CD4-positive, alpha-beta T cell treated with Interleukin-15 for 1 hour (primary cell): ENCODE measurements around the gene FKBP5.
"Not testable (repeated sequence)": the region's sequence is repeated elsewhere in the genome, so short reads cannot be mapped to it uniquely, and the experiment has no call there.

Source experiments
- DNase-seq: peaks from one replicate; pipeline ENCODE4 v3.0.0-alpha.2; 2020

Gene FKBP5

DNA sequence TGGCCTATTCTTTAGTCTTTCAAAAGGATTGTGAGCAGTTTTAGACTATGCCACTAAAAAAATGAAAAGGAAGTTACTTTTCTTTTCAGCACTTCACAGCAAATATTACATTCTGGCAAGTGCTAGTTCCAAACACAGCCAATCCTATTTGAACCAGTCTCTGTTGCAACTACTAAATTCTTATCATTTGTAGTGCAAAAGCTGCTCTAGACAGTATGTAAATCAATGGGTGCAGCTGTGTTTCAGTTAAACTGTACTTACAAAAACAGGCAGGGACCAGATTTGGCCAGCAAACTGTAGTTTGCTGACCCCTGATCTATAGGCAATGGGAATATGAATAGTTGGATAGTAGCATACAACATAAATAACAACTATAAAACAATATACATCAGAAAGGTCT lies 107.9 kb downstream of the FKBP5 start:
- DNase-seq, result no peak

DNA sequence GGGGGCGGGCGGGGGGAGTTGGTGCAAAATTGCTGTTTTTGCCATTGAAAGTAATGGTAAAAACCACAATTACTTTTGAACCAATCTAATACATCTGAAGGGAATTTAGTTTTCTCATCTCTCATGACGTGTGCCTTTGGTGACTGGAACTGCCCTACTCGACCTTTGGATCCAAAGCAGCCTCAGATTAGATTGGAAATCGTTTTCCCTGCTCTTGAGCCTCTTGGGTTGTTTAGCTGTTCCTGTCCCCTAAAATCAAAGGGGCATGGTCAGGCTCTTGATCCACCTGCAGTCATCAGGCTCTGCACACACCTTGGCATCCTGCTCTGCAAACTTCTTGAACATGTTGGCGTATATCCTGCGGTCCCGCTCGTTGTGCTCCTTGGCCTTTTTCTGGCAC lies 112.0 kb downstream of the FKBP5 start:
- no peak for DNase-seq

DNA sequence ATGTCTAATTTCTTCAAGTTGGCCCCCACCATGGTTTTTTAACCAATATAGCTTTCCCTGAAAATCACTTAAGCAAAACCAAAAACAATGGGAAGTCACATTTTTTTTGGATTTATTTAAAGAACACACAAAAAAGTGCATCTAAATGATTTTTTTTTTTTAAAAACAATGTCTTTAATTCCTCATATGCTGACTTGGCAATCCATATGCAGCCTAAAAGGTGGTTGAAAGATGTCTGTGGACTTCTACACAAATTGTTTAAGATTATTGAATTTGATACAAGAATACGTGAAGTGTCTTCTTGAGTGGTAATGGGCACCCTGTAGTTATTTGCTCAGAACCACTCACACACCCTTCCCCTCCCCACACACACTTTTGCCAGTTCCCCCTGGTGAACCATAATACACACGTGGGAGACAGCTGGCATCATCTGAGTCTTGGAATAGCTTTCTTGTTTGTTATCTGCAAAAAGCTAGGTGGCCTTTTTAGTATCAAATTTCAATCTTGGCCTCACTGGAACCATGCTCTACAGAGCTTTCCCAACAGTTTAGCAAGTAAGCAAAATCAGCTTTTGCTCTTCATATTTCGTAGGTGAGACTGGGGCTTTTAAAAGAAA lies 115.1 kb downstream of the FKBP5 start:
- DNase-seq, result no peak

DNA sequence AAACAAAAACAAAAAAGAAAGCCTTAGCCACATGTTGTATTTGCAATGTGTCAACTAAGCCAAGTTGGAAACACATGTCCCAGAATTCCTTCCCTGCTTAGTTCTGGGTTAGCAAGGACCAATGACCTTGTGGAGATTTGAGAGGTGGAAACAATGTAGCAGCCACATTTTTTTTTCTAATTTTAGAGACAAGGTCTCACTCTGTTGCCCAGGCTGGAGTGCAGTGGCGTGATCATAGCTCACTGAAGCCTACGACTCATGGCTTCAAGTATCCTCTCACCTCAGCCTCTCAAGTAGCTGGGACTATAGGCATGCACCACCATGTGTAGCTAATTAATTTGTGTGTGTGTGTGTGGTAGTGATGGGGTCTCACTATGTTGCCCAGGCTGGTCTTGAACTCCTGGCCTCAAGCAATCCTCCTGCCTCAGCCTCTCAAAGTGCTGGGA lies 117.8 kb downstream of the FKBP5 start:
- not testable (repeated sequence) for DNase-seq

DNA sequence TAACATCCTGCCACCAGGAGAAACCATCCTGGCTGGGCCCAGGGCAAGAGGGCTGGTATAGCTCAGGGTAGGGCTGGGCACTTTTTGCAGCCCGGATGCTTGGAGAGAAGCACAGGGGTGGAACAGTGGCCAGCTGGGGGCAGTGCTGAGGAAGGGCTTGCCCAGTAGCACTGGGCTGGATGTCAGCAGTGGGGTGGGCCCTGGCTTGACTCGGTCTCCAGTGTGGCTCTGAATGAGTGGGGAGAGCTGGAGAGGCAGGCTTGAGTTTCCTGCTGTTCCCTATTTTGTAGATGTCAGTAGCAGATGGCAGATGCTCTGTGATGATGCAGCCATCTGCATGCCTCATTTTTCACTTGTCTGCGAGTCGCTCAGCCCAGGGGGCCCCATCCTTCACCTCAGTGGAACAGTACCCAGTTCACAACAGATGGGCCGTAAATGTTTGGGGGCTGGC lies 119.7 kb downstream of the FKBP5 start:
- DNase-seq, result no peak

DNA sequence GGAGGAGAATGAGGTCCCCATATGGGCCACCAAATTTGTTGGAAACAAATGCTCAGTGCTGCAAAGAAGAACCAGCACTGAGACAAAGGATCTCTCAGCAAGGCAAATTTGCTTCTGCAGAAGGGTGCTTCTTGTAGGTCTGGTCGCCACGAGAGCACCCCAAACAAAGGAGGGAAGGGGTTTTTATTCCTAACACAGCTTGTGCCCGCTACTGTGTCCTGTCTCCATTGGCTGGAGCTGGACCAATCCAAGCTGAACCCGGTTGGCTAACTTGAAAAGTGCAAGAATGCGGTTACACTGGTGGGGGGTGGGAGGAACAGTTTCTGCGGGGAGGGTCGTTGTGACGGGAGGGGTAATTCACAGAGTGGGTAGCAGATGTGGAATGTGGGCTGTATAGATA lies 121.9 kb downstream of the FKBP5 start:
- no peak for DNase-seq

DNA sequence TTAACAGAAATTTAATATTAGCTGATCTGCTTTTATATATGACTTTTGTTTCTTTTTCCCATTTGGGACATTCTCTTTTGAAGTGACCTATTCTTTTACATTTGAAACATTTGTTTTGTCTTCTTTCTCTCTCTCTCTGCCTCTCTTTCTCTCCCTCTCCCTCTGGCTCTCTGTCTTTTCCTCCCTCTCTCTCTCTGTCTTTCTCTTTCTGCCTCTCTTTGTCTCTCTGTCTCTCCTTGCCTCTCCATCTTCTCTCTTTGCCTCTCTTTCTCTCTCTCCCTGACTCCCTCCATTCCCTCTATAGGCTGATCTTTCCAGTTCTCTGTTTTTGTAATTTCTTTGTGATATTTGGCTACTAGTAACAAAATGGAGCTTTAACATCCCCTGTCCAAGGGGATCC lies 124.0 kb downstream of the FKBP5 start:
- no peak for DNase-seq

DNA sequence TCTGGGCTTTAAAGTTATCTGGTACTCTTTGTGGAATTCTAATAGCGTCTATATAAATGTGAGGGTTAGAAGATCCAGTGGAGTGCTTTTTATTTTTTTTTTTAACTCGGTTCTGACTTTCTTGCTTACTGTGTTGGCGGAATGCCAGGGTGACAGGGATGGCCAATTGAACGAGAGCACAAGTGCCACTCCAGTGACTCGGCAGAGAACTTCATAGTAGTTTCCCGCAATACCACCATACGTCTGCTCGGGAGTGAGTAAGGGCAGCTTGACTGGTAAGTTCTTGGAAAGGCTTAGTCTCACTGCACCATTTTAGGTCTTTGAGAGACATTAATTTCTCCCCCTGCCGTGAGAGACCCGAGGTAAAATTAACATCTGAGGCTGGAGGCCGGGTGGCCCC lies 126.7 kb downstream of the FKBP5 start:
- no peak for DNase-seq

DNA sequence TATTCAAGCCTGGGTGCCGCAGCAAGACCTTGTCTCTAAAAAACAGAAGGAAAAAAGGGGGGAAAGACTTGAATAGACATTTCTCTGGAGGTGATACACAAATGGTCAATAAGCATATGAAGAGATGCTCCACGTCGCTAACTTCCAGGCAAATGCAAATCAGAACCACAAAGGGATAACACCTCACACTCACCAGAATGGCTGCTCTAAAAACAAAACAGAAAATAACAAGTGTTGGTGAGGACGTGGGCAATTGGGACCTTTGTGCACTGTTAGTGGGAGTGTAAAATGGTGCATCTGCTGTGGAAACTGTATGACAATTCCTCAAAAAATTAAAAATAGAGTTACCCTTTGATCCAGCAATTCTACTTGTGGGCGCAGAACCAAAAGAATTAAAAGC lies 127.6 kb downstream of the FKBP5 start:
- no peak for DNase-seq

DNA sequence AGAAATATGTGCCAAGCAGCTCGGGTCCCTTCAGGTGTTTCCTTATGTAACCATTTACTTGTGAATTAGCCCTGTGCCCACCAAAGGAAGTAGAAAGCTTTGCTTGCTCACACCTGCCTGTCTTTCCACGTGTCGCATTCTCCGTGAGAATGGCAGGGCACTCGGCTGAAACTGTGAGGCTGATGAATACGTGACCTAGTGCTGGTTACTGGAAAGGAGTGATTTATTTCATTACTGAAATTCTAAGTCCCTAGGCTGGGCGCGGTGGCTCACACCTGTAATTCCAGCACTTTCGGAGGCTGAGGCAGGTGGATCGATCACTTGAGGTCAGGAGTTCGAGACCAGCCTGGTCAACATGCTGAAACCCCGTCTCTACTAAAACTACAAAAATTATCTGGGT lies 130.1 kb downstream of the FKBP5 start:
- DNase-seq, result no peak

DNA sequence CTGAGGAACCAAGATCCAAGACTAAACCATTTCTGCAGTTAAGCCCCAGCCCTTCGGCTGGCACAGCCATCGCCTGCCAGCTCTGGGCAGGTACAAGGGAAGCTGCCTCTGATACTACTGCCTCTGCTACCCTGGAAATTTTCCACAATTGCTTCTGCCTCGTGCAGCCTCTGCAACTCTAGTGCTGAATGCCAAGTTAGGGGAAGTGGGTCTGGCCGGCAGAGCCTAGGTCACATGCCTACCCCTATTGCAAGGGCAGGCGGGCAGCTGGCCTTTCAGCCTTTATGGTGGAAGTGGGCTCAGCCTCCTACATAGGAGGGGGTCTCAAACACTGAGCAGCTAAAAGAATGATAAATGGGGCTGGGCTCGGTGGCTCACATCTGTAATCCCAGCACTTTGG lies 131.5 kb downstream of the FKBP5 start:
- DNase-seq, result no peak

DNA sequence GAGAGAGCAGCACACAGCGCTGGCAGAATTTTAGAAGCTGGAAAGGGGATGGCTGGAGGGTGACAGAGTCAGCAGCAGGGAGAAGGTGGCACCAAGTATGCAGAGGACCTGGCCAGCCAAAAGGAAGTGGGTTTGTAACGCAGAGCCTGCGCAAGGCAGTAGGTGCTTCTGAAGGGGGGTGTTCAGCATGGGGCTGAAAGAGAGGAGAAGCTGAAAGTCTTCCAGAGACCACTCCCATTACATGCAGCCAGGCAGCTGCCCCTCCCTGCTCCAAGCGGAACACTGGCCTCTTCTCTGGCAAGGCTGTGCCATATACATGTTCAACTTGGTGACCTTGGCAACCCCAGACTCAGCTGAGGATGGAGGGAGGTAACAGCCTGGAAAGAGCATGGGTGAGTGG lies 133.9 kb downstream of the FKBP5 start:
- no peak for DNase-seq

DNA sequence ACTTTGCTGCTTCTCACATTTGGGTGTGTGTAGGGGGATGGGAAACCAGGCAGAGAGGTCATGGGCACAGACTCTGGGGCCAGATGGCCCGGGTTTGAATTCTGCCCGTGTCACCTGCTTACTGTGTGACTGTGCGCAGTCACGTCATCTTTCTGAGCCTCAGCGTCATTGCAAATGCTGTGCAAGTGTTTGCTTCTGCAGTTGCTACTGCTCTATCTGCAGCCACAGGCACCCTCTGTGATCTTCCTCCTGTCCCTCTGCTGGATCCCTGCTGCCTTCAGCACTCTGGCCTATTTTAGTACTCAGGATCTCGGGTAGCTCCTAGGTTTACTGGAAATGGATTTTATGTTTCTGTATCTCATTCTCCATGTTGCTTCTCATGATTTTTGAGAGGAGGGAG lies 135.4 kb downstream of the FKBP5 start:
- DNase-seq, result no peak

DNA sequence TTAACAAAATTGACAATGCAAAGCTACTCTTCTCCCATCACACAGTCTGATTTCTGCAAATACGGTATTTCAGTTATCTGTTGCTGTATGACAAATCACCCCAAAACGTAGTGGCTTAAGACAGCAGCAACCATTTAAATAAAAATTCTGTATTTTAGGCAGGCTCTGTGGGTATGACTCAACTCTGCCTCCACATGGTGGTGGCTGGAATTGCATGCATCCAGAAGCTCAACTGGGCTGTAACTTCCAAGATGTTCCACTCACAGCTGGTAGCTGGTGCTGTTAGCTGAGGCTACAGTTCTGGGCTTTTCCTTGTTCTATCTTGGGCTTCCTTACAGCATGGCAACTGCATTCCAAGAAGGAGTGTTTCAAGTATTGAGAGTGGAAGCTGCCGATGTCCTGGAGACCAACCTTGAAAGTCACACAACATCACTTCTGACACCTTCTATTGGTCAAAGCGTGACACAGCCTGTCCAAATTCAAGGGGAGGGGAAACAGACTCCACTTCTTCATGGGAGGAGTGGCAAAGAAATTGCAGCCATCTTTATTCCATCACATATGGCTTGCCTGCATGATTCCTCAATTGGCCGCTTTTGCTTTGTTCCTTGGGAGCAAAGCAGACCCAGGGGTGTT lies 136.3 kb downstream of the FKBP5 start:
- peak; percentile 58 for DNase-seq

DNA sequence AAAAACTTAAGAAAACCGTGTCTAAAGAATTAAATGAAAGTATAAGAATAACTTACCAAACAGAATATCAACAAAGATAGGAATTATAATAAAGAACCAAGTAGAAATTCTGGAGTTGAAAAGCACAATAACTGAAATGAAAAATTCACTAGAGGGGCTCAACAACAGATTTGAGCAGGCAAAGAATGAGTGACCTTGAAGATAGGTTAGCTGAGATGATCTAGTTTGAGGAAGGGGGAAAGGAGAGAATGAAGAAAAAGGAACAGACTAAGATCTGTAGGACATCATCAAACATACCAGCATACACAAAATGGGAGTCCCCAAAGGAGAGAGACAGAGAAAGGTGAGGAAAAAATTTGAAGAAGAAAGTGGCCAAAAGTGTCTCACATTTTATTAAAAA lies 138.3 kb downstream of the FKBP5 start:
- DNase-seq, result no peak

DNA sequence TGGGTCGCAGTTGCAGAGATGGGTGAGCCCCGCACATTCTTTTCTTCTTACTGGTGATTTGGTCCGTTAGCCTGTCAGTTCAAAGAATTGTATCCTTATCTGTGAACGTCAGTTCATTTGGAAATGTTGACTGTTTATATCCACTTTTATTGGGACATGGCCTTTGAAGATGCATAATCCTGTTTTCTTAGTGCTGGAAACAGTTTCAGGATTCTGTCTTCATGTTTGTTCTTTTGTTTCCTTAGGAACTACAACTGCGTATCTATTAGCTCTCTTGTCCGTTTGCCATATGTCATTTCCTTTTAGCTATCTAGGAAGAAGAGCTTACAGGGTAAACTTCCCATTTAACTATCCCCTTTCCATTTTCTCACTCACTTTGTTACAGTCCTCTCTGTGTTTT lies 141.0 kb downstream of the FKBP5 start:
- DNase-seq, result no peak

DNA sequence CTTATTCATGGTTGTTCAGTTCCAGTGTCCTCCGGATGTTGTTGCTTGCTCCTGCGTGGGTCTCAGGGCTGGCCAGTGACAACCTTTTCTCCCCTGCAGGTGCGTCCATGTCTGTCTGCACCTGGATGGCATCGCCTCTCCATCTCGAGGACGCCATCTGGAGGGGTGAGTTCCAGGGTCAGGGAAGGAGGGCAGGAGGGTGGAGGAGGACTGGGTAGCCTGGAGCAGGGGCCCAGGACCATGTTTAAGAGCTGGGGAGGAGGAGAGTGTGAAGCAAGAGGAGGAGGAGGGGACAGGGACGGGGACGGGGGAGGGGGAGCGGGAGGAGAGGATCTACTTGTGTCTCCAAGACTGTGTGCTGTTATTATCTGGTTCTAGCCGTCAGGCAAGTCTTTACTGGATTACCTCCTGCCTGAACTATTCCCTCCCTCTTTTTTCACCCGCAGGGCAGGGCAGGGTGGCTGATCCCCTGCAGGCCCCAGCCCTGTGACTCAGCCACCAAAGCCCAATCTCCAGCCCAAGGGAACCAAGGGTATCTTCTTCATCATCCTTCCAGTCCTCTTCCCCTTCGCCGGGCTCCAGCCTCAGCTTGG lies 143.8 kb downstream of the FKBP5 start:
- no peak for DNase-seq

DNA sequence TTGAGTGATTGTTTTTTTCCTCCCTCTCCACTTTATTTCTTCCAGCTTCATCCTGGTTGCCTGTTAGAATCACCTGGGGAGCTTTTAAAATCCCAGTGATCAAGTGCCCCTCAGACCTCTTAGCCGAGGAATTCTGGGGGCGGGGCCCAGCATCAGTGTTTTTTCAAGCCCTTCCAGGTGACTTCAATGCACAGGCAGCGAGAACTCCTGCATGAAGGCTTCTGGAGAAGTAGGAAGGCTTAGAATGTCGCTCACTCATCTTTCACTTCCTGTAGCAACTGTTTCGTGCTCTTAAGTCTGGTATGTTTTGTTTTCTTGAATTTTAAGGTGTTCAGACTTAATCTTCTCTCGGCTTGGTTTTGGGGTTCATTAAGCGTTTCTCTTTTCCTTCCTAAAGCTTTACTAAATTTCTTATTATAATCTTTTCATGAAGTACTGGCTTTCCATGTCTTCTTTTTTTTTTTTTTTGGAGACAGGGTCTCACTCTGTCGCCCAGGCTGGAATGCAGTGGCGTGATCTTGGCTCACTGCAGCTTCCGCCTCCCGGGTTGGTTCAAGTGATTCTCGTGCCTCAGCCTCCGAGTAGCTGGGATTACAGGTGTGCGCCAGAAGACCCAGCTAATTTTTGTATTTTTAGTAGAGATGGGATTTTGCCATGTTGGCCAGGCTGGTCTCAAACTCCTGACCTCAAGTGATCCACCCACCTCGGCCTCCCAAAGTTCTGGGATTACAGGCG lies 145.1 kb downstream of the FKBP5 start:
- DNase-seq, result no peak

DNA sequence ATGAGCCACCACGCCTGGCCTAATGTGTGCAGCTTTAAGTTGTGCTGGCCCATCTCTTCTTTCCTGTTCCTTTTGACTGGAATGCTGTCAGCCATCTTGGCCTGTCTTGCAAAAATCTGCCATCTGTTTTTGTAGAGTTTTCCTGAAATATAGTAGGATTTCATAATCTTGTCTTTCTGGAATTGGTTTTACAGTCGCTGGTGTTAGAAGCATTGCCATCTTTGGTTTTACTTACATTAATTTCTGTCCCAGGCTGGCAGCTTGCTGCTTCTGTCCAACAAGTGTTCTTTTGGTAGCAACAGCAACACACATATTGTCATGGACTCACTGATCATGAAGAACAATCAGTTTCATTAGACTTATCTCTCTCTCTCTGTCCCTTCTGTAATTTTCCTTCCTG lies 146.9 kb downstream of the FKBP5 start:
- no peak for DNase-seq

DNA sequence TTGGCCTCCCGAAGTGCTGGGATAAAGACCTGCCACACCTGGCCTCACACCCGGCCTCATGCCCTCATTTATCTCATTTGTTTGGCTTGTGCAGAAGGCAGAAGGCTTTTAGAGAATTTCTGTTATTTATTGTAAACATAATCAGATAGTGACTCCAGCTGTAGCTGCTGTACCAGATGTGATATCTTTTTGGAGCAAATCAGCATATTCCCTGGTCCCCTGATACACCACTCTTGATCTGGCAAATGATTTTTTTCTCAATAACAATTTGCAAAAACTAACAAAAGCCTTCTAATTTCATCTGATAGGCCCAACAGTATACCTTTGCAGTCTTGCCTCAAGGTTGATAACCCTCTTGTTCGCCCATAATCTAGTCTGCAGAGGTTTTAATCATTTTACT lies 149.5 kb downstream of the FKBP5 start:
- no peak for DNase-seq

DNA sequence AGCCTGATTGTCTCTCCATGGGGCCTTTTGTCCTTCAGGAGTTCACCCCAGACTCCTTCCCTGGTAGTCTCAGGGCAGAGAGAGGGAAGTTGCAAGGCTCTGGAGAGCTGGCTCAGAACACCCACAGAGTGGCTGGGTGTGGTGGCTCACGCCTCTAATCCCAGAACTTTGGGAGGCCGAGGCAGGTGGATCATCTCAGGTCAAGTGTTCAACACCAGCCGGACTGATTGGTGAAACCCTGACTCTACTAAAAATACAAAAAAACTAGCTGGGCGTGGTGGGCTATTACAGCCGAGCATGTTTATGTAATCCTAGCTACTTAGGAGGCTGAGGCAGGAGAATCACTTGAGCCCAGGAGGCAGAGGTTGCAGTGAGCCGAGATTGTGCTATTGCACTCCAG lies 152.9 kb downstream of the FKBP5 start:
- DNase-seq, result not testable (repeated sequence)

DNA sequence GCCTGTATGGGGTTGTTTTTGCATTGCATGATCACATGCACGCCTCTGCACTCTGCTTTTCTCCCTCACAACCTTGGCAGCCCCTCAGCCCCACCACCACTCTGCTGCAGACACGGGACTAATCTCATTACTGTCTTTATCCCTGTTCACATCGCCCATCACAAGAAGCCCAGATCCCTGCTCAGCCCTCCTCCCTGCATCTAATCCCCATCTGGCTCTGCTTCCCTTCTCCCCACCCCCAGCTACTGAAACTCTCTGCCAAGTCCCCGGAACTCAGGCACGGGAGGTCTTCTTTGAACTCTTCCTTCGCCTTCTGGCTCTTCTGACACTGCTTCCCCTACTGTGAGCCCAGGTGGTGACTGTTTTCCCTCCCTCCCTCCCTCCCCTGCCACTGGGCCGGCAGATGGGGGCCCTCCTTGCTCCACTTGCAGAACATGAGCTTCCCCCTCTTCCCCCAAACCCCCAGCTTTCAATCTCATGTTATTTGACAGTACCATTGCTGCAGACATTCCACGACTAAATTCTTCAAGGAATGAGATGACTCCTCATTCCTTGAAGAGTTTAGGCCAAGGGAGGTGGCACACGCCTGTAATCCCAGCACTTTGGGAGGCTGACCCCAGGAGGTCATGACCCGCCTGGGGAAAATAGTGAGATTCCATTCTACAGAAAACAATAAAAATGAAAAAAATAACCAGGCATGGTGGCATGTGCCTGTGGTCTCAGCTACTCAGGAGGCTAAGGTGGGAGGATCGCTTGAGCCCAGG lies 154.1 kb downstream of the FKBP5 start:
- DNase-seq, result no peak

DNA sequence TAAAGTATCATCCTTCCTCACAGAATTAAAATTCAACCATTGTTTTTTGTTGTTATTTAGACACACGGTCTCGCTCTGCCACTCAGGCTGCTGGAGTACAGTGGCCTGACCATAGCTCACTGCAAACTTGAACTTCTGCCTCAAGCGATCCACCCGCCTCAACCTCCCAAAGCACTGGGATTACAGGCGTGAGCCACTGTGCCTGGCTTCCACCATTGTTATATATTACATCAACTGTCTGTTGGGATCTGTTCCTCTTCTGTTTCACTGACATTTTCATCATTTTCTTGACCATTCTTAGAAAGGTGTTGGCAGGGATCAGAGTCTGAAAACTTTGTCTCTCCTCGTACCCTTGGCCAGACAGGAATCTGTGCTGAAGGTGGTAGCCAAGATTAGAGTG lies 154.7 kb downstream of the FKBP5 start:
- no peak for DNase-seq
